ENCODE measurements around the gene RARB. TPM values are rescaled to one million over a fixed set of nuclear protein-coding genes. Genes with fewer than 3 reads are reported as not detected.

The RARB gene
- total and polyA plus RNA-seq, 2 experiments from 2014 or later = 0.14 to 0.42 TPM

GRCh38 chr3:25587975-25588374 is 159.9 kb downstream of the RARB start:
- Mint-ChIP-seq H3K4me3 (no peak overlapping the region), H3K9me3 (no peaks in the 10 kb centered on the region; the same call in 2 of the 3 replicates), H3K27me3 (ENCODE audit: insufficient read depth, low read depth, poor library complexity) (peaks cover 8% of the 10 kb centered on the region), H3K4me1 (peaks cover 3% of the 10 kb centered on the region; the same call in 2 of the 3 replicates), H3K27ac (no peak overlapping the region), H3K36me3 (ENCODE audit: low read depth) (no peaks in the 10 kb centered on the region)
- H3K4me3 ChIP-seq = no peak overlapping the region
- no peaks in the 10 kb centered on the region for H4K20me1 ChIP-seq (replicated peaks; ENCODE audit: insufficient read depth)
- no peaks in the 10 kb centered on the region for H3K79me2 ChIP-seq (replicated peaks; ENCODE audit: insufficient read depth)
- TF ChIP-seq EZH2phosphoT487 (IDR thresholded peaks at IDR 0.05; ENCODE audit: unreplicated experiment) = no peak
- TF ChIP-seq ZNF114 (CRISPR knock-in tag; IDR thresholded peaks at IDR 0.05) = no peak
- TF ChIP-seq, protein P1, sequence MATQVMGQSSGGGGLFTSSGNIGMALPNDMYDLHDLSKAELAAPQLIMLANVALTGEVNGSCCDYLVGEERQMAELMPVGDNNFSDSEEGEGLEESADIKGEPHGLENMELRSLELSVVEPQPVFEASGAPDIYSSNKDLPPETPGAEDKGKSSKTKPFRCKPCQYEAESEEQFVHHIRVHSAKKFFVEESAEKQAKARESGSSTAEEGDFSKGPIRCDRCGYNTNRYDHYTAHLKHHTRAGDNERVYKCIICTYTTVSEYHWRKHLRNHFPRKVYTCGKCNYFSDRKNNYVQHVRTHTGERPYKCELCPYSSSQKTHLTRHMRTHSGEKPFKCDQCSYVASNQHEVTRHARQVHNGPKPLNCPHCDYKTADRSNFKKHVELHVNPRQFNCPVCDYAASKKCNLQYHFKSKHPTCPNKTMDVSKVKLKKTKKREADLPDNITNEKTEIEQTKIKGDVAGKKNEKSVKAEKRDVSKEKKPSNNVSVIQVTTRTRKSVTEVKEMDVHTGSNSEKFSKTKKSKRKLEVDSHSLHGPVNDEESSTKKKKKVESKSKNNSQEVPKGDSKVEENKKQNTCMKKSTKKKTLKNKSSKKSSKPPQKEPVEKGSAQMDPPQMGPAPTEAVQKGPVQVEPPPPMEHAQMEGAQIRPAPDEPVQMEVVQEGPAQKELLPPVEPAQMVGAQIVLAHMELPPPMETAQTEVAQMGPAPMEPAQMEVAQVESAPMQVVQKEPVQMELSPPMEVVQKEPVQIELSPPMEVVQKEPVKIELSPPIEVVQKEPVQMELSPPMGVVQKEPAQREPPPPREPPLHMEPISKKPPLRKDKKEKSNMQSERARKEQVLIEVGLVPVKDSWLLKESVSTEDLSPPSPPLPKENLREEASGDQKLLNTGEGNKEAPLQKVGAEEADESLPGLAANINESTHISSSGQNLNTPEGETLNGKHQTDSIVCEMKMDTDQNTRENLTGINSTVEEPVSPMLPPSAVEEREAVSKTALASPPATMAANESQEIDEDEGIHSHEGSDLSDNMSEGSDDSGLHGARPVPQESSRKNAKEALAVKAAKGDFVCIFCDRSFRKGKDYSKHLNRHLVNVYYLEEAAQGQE (IDR thresholded peaks at IDR 0.05; ENCODE audit: unreplicated experiment) = no peak
- H3K4me1 ChIP-seq (ENCODE audit: insufficient read depth) = no peaks in the 10 kb centered on the region
- DNase-seq (ENCODE audit: low spot score) = no peak
- no peaks in the 10 kb centered on the region for H3F3A ChIP-seq (replicated peaks; ENCODE audit: low read depth)
- no peak overlapping the region for H3K4me2 ChIP-seq
- no peaks in the 10 kb centered on the region for H3K27me3 ChIP-seq (ENCODE audit: insufficient read depth)
- no peaks in the 10 kb centered on the region for H3K36me3 ChIP-seq (ENCODE audit: insufficient read depth)
- no peak overlapping the region for H3K27ac ChIP-seq (ENCODE audit: low read depth)
- no peak overlapping the region for H2AFZ ChIP-seq
- no peaks in the 10 kb centered on the region for H3K9me2 ChIP-seq (ENCODE audit: insufficient read depth)
- ATAC-seq = no peak

DNA sequence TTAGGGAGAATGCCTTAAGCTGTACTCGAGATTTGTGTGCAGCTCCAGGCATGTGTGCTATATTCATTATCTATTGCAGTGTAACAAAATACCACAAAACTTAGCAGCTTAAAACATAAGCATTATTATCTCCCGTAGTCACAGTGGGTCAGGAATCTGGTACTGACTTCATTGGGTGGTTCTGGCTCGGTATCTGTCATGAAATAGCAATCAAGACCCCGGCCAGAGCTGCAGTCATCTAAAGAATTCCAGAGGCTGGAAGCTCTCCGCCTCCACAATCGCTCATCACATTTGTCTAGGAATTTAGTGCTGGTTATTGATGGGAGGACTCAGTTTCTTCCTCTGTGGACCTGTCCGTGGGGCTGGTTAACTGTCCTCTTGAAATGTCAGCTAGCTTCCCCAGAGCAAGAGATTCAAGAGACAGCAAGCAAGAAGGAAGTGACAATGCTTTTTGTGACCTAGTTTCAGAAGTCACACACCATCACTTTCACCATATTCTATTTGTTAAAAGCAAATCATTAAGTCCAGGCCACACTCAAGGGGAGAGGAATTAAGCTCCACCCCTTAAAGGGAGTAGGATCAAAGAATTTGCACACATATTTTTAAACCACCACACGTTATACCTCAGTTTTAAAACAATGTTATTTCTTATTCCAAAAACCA is 160.5 kb downstream of the RARB start:
- H3K27ac ChIP-seq (ENCODE audit: low read depth) = no peak overlapping the region
- Mint-ChIP-seq H3K4me3 (no peak overlapping the region), H3K4me1 (peaks cover 3% of the 10 kb centered on the region; the same call in 2 of the 3 replicates), H3K27ac (no peak overlapping the region), H3K9me3 (no peaks in the 10 kb centered on the region; the same call in 2 of the 3 replicates), H3K36me3 (ENCODE audit: low read depth) (no peaks in the 10 kb centered on the region), H3K27me3 (ENCODE audit: insufficient read depth, low read depth, poor library complexity) (peaks cover 8% of the 10 kb centered on the region)
- no peak for DNase-seq (ENCODE audit: low spot score)
- H2AFZ ChIP-seq = no peak overlapping the region
- H3K4me3 ChIP-seq = no peak overlapping the region
- H4K20me1 ChIP-seq (replicated peaks; ENCODE audit: insufficient read depth) = no peaks in the 10 kb centered on the region
- TF ChIP-seq NANOG (IDR thresholded peaks at IDR 0.05; ENCODE audit: borderline replicate concordance) (no peak), EZH2 (IDR thresholded peaks at IDR 0.05; ENCODE audit: low read depth, unreplicated experiment) (no peak)
- no peaks in the 10 kb centered on the region for H3K9me2 ChIP-seq (ENCODE audit: insufficient read depth)
- H3K27me3 ChIP-seq (ENCODE audit: insufficient read depth) = no peaks in the 10 kb centered on the region
- H3K4me1 ChIP-seq (ENCODE audit: insufficient read depth) = no peaks in the 10 kb centered on the region
- ATAC-seq = no peak
- H3K79me2 ChIP-seq (replicated peaks; ENCODE audit: insufficient read depth) = no peaks in the 10 kb centered on the region
- no peaks in the 10 kb centered on the region for H3K36me3 ChIP-seq (ENCODE audit: insufficient read depth)
- no peaks in the 10 kb centered on the region for H3F3A ChIP-seq (replicated peaks; ENCODE audit: low read depth)
- H3K4me2 ChIP-seq = no peak overlapping the region

Data from GM23338 (cell line).